ENCODE measurements around the gene ACSL3. TPM values are rescaled to one million over a fixed set of nuclear protein-coding genes. Genes with fewer than 3 reads are reported as not detected.

Gene ACSL3
- total and polyA plus RNA-seq, 2 donors (not counting 3 experiments of a cell fraction or from before 2014, with no cell fraction given), result 58.7 to 139 TPM

DNA sequence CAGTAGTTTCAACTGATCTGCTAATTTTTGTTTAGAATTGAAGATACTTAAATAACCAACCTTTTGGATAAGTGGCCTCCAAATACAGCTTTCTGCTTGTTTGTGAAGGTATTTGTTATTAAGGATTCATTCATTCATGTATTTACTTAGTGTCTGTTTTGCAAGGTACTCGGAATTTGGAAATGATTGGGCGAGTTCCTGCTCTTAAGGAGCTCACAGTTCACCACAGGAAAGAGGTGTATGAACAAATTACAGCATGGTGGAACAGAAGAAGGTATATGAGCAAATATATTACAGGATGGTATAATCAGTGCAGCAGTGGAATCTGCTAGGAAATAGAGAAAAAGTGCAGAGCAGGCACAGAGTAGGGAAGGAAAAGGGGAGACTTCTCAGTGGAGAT lies 4.5 kb downstream of the ACSL3 start:
- Histone ChIP-seq H3K9me1 (replicated peaks; ENCODE audit: control insufficient read depth, extremely low read depth, insufficient read depth, low read length) (no peaks in the 10 kb centered on the region), H3K4me3 (replicated peaks in 1 of 3; ENCODE audit: insufficient read depth in 1 of 3, low read depth in 1 of 3, low read length in 3 of 3) (no peak overlapping the region), H3K9ac (replicated peaks; ENCODE audit: extremely low read depth, insufficient read depth, low read length) (no peak overlapping the region), H3K4me2 (ENCODE audit: insufficient read depth, low read length) (no peak overlapping the region), H3K27me3 (ENCODE audit: control insufficient read depth in 2 of 2, insufficient read depth in 2 of 2, low read length in 2 of 2) (no peaks in the 10 kb centered on the region), H3K4me1 (ENCODE audit: control insufficient read depth, extremely low read depth, insufficient read depth, low read length) (peaks cover 30% of the 10 kb centered on the region), H4K20me1 (replicated peaks; ENCODE audit: control insufficient read depth, extremely low read depth, insufficient read depth, low read length) (peaks cover 21% of the 10 kb centered on the region), H2AFZ (ENCODE audit: low read depth, low read length) (no peak overlapping the region), H3K9me3 (replicated peaks; ENCODE audit: control insufficient read depth, insufficient read depth, low read length) (no peaks in the 10 kb centered on the region), H3K36me3 (ENCODE audit: control insufficient read depth in 2 of 2, extremely low read depth in 1 of 2, insufficient read depth in 2 of 2, low read length in 2 of 2) (no peaks in the 10 kb centered on the region), H3K79me2 (ENCODE audit: control insufficient read depth, insufficient read depth, low read length) (peaks cover 94% of the 10 kb centered on the region), H3K27ac (ENCODE audit: insufficient read depth, low read depth, low read length) (no peak overlapping the region)
- intact Hi-C loops (cut with micrococcal nuclease) (no loop called here), dilution Hi-C loops (cut with MboI; ENCODE audit: extremely low pct_ligation_motif_present, low sequenced_read_pairs) (no loop called here)
- DNase-seq (ENCODE audit: low read depth, low spot score) (no peak), FAIRE-seq (no peak)
- POLR2A ChIA-PET, result no interaction called here
- TF ChIP-seq, protein P1, sequence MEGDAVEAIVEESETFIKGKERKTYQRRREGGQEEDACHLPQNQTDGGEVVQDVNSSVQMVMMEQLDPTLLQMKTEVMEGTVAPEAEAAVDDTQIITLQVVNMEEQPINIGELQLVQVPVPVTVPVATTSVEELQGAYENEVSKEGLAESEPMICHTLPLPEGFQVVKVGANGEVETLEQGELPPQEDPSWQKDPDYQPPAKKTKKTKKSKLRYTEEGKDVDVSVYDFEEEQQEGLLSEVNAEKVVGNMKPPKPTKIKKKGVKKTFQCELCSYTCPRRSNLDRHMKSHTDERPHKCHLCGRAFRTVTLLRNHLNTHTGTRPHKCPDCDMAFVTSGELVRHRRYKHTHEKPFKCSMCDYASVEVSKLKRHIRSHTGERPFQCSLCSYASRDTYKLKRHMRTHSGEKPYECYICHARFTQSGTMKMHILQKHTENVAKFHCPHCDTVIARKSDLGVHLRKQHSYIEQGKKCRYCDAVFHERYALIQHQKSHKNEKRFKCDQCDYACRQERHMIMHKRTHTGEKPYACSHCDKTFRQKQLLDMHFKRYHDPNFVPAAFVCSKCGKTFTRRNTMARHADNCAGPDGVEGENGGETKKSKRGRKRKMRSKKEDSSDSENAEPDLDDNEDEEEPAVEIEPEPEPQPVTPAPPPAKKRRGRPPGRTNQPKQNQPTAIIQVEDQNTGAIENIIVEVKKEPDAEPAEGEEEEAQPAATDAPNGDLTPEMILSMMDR (IDR thresholded peaks at IDR 0.05; ENCODE audit: extremely low read depth in 1 of 2, insufficient read depth in 1 of 2, low read depth in 1 of 2, low read length in 2 of 2), result no peak
- TF ChIP-seq JUN (IDR thresholded peaks at IDR 0.05; ENCODE audit: borderline replicate concordance, insufficient read depth, insufficient read length, low read depth), result no peak
- TF ChIP-seq EZH2 (IDR thresholded peaks at IDR 0.05; ENCODE audit: borderline replicate concordance, low read depth, low read length, severe bottlenecking), result no peak
- TF ChIP-seq GATA2 (IDR thresholded peaks at IDR 0.05; ENCODE audit: insufficient read depth, insufficient read length, low read depth, low read length), result no peak
- no TSS peak for BruUV-seq (replicated peaks)
- CTCF ChIA-PET, result interaction anchor here (0.9 to 7.0 kb wide), 5 partner anchors 11 to 158 kb away, joined by 3 to 79 read pairs (median 7); no protein-coding TSS in a partner anchor

DNA sequence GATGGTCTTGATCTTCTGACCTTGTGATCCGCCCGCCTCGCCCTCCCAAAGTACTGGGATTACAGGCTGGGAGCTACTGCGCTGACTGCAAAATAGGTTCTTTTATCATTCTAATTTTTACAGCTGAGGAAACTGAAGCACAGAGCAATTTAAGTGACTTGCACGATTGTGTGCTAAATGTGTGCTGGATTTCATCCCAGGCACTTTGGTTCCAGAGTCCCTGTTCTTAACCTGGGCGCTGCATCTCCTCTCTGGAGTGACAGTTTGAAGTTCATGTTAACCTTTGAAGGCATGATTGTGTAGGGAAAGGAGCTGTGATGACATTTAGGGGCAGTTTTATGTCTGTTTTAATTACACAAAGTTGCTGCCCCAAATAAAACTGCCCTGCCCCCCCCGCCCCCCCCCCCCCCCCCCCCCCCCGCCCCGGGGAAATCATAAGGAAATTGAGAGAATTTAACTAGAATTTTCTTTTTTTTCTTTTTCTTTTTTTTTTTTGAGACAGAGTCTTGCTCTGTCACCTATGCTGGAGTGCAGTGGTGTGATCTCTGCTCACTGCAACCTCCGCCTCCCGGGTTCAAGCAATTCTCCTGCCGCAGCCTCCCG lies 5.6 kb downstream of the ACSL3 start:
- TF ChIP-seq, protein P2, sequence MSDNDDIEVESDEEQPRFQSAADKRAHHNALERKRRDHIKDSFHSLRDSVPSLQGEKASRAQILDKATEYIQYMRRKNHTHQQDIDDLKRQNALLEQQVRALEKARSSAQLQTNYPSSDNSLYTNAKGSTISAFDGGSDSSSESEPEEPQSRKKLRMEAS (IDR thresholded peaks at IDR 0.05; ENCODE audit: insufficient read depth, insufficient read length), result no peak
- TF ChIP-seq JUN (IDR thresholded peaks at IDR 0.05; ENCODE audit: borderline replicate concordance, insufficient read depth, insufficient read length, low read depth) (no peak), POLR2A (IDR thresholded peaks at IDR 0.05; ENCODE audit: low read depth, low read length) (no peak), MYC (IDR thresholded peaks at IDR 0.05; ENCODE audit: low read depth, low read length) (no peak), POLR2AphosphoS5 (IDR thresholded peaks at IDR 0.05; ENCODE audit: insufficient read depth, low read depth, low read length) (no peak), EZH2 (IDR thresholded peaks at IDR 0.05; ENCODE audit: borderline replicate concordance, low read depth, low read length, severe bottlenecking) (no peak), FOS (IDR thresholded peaks at IDR 0.05; ENCODE audit: borderline replicate concordance, insufficient read depth, low read length) (no peak), GATA2 (IDR thresholded peaks at IDR 0.05; ENCODE audit: insufficient read depth, insufficient read length, low read depth, low read length) (no peak)
- TF ChIP-seq, protein P1 (IDR thresholded peaks at IDR 0.05; ENCODE audit: extremely low read depth in 1 of 2, insufficient read depth in 1 of 2, low read depth in 1 of 2, low read length in 2 of 2), result no peak
- Histone ChIP-seq H4K20me1 (replicated peaks; ENCODE audit: control insufficient read depth, extremely low read depth, insufficient read depth, low read length) (peaks cover 28% of the 10 kb centered on the region), H2AFZ (ENCODE audit: low read depth, low read length) (no peak overlapping the region), H3K4me1 (ENCODE audit: control insufficient read depth, extremely low read depth, insufficient read depth, low read length) (peaks cover 29% of the 10 kb centered on the region), H3K4me3 (replicated peaks in 1 of 3; ENCODE audit: insufficient read depth in 1 of 3, low read depth in 1 of 3, low read length in 3 of 3) (no peak overlapping the region), H3K79me2 (ENCODE audit: control insufficient read depth, insufficient read depth, low read length) (peaks cover 99% of the 10 kb centered on the region), H3K36me3 (ENCODE audit: control insufficient read depth in 2 of 2, extremely low read depth in 1 of 2, insufficient read depth in 2 of 2, low read length in 2 of 2) (no peaks in the 10 kb centered on the region), H3K9me1 (replicated peaks; ENCODE audit: control insufficient read depth, extremely low read depth, insufficient read depth, low read length) (no peaks in the 10 kb centered on the region), H3K9me3 (replicated peaks; ENCODE audit: control insufficient read depth, insufficient read depth, low read length) (no peaks in the 10 kb centered on the region), H3K4me2 (ENCODE audit: insufficient read depth, low read length) (no peak overlapping the region), H3K9ac (replicated peaks; ENCODE audit: extremely low read depth, insufficient read depth, low read length) (no peak overlapping the region), H3K27ac (ENCODE audit: insufficient read depth, low read depth, low read length) (no peak overlapping the region), H3K27me3 (ENCODE audit: control insufficient read depth in 2 of 2, insufficient read depth in 2 of 2, low read length in 2 of 2) (no peaks in the 10 kb centered on the region)
- dilution Hi-C loops (cut with MboI; ENCODE audit: extremely low pct_ligation_motif_present, low sequenced_read_pairs) (no loop called here), intact Hi-C loops (cut with micrococcal nuclease) (no loop called here)
- ChIA-PET CTCF (interaction anchor here (0.8 to 7.0 kb wide), 3 partner anchors 37 to 159 kb away, joined by 3 to 79 read pairs (median 4); no protein-coding TSS in a partner anchor), POLR2A (no interaction called here)
- DNase-seq (ENCODE audit: low read depth, low spot score), result no peak
- FAIRE-seq, result no peak
- no TSS peak for BruUV-seq (replicated peaks)

Measured in endothelial cell of umbilical vein (primary cell).